IMR-90 (cell line): ENCODE measurements around the gene PRELID3B. TPM values are rescaled to one million over a fixed set of nuclear protein-coding genes. Genes with fewer than 3 reads are reported as not detected.
A peak's percentile ranks its signal among the peaks of the same experiment; 100 is the strongest.

Experiments used
- ATAC-seq: fragments of 200-7000 bp; cut with Tn5 transposase; 2 replicates; pipeline ENCODE4 v1.9.1; 2020; ENCODE audit warnings: low read depth, mild to moderate bottlenecking, moderate library complexity
- BruUV-seq: library from RNA; stranded (reverse); fragments of 400-500 nt; replicated peaks from 2 replicates; lab custom pipeline; 2021; lab: Mats Ljungman, UMichigan
- CTCF ChIA-PET: fragments of 300-600 bp; formaldehyde crosslinking; extraction: SDS; loops from one replicate; lab custom pipeline; 2021; ENCODE audit warnings: antibody characterized with exemption; lab: Yijun Ruan, JAX
- POLR2A ChIA-PET: fragments of 300-600 bp; sonication (Branson Sonifier 250); formaldehyde crosslinking; loops from one replicate; lab custom pipeline; 2022; ENCODE audit warnings: antibody characterized with exemption; ENCODE audit not compliant: unreplicated experiment; lab: Charles Lee
- DNase-seq: peaks from one replicate; pipeline ENCODE4 v3.0.0; 2013
- H2AFZ ChIP-seq: replicated peaks from 2 replicates; pipeline ENCODE3; 2013; ENCODE audit warnings: low read length, mild to moderate bottlenecking; ENCODE audit not compliant: poor library complexity
- H2AK5ac ChIP-seq: 2 replicates; pipeline ENCODE4 v1.6.1; 2013; ENCODE audit warnings: low read depth, low read length, inconsistent platforms
- H2AK9ac ChIP-seq: replicated peaks from 2 replicates; pipeline ENCODE3; 2013; ENCODE audit warnings: mild to moderate bottlenecking, low read depth, low read length, moderate library complexity; ENCODE audit not compliant: poor library complexity
- H2BK120ac ChIP-seq: 2 replicates; pipeline ENCODE4 v1.6.1; 2013; ENCODE audit warnings: low read depth, low read length, inconsistent platforms
- H2BK15ac ChIP-seq: 3 replicates; pipeline ENCODE4 v1.6.1; 2013; ENCODE audit warnings: low read depth, low read length, inconsistent platforms
- H2BK20ac ChIP-seq: 2 replicates; pipeline ENCODE4 v1.6.1; 2013; ENCODE audit warnings: low read depth, mild to moderate bottlenecking, inconsistent platforms, low read length, moderate library complexity
- H2BK5ac ChIP-seq: 2 replicates; pipeline ENCODE4 v1.6.1; 2013; ENCODE audit warnings: mild to moderate bottlenecking, low read depth, low read length, inconsistent platforms; ENCODE audit not compliant: poor library complexity, severe bottlenecking
- H3K14ac ChIP-seq: replicated peaks from 2 replicates; pipeline ENCODE4 v1.6.1; 2013; ENCODE audit warnings: low read depth, low read length, inconsistent platforms
- H3K18ac ChIP-seq: 2 replicates; pipeline ENCODE4 v1.6.1; 2013; ENCODE audit warnings: low read depth, low read length, control low read depth
- H3K23ac ChIP-seq: 2 replicates; pipeline ENCODE4 v1.6.1; 2013; ENCODE audit warnings: low read depth, low read length, inconsistent platforms
- H3K27ac ChIP-seq: 2 replicates; pipeline ENCODE4 v1.5.1; 2013; ENCODE audit warnings: mild to moderate bottlenecking, control low read depth, low read length; ENCODE audit not compliant: insufficient read depth
- H3K27me3 ChIP-seq: 2 replicates; pipeline ENCODE4 v1.6.1; 2013; ENCODE audit warnings: low read length; ENCODE audit not compliant: control insufficient read depth, insufficient read depth
- H3K36me3 ChIP-seq: 2 replicates; pipeline ENCODE4 v1.6.1; 2013; ENCODE audit warnings: low read length, mixed read lengths; ENCODE audit not compliant: control insufficient read depth, insufficient read depth
- H3K4ac ChIP-seq: 2 replicates; pipeline ENCODE4 v1.6.1; 2013; ENCODE audit warnings: low read depth, low read length, inconsistent platforms
- H3K4me1 ChIP-seq: 2 replicates; pipeline ENCODE4 v1.6.1; 2013; ENCODE audit warnings: low read length, mixed read lengths; ENCODE audit not compliant: control insufficient read depth, insufficient read depth
- H3K4me2 ChIP-seq: 2 replicates; pipeline ENCODE4 v1.6.1; 2013; ENCODE audit warnings: low read depth, mild to moderate bottlenecking, control low read depth, low read length, moderate library complexity
- H3K4me3 ChIP-seq: 2 replicates; pipeline ENCODE4 v1.5.1; 2013; ENCODE audit warnings: low read depth, mild to moderate bottlenecking, control low read depth, low read length, moderate library complexity; ENCODE audit not compliant: insufficient read depth
- H3K56ac ChIP-seq: 2 replicates; pipeline ENCODE4 v1.6.1; 2013; ENCODE audit warnings: low read length, inconsistent platforms; ENCODE audit not compliant: insufficient read depth; ENCODE audit errors: extremely low read depth
- H3K79me1 ChIP-seq, 2 experiments: 2 replicates each; pipeline ENCODE4 v1.6.1; 2013; ENCODE audit warnings: low read length in 2 of 2, inconsistent platforms in 1 of 2, low read depth in 1 of 2
- H3K9ac ChIP-seq: 2 replicates; pipeline ENCODE4 v1.6.1; 2013; ENCODE audit warnings: low read depth, low read length, control low read depth
- H3K9me1 ChIP-seq: 2 replicates; pipeline ENCODE4 v1.6.1; 2013; ENCODE audit warnings: low read length, inconsistent platforms; ENCODE audit not compliant: insufficient read depth
- H3K9me3 ChIP-seq: 2 replicates; pipeline ENCODE4 v1.6.1; 2013; ENCODE audit warnings: low read length; ENCODE audit not compliant: control insufficient read depth, insufficient read depth
- H4K20me1 ChIP-seq: 2 replicates; pipeline ENCODE4 v1.6.1; 2013; ENCODE audit warnings: low read length, inconsistent platforms; ENCODE audit not compliant: insufficient read depth
- H4K5ac ChIP-seq: 2 replicates; pipeline ENCODE4 v1.6.1; 2013; ENCODE audit warnings: mild to moderate bottlenecking, low read depth, low read length, control low read depth
- H4K8ac ChIP-seq, 2 experiments: 2 replicates each; pipeline ENCODE4 v1.6.1; 2013; ENCODE audit warnings: low read depth in 2 of 2, low read length in 2 of 2, control low read depth in 1 of 2, inconsistent platforms in 1 of 2
- H4K91ac ChIP-seq: 2 replicates; pipeline ENCODE4 v1.6.1; 2013; ENCODE audit warnings: low read depth, low read length, inconsistent platforms; ENCODE audit not compliant: insufficient read depth
- MXI1 ChIP-seq: IDR thresholded peaks from 2 replicates; pipeline ENCODE4 v1.6.1; 2012; ENCODE audit warnings: low read depth, mild to moderate bottlenecking, low read length, moderate library complexity, borderline replicate concordance
- RAD21 ChIP-seq: IDR thresholded peaks from 2 replicates; pipeline ENCODE4 v1.6.1; 2012; ENCODE audit warnings: low read length, improper control_type of control experiment
- RFX5 ChIP-seq: IDR thresholded peaks from 2 replicates; pipeline ENCODE4 v1.8.0; 2012; ENCODE audit warnings: low read depth, mild to moderate bottlenecking, low read length, moderate library complexity
- SMC3 ChIP-seq: fragments of 150-350 bp; IDR thresholded peaks from 2 replicates; pipeline ENCODE4 v1.6.1; 2016; ENCODE audit warnings: low read depth, mild to moderate bottlenecking, antibody characterized with exemption, low read length, moderate library complexity
- WGBS, 2 experiments: methylation state at CpG; one replicate each; pipeline versions ENCODE4 v1.1.5 to v1.1.7; 2013; ENCODE audit warnings: missing lambda C conversion rate in 2 of 2; ENCODE audit not compliant: insufficient read length in 1 of 2; ENCODE audit errors: extremely low coverage in 2 of 2; 5-methylcytosine and 5-hydroxymethylcytosine counted together
- dilution Hi-C: fragments of 300-500 bp; cut with HindIII; formaldehyde crosslinking; loops from one replicate; pipeline ENCODE4 v1.14.3; 2018; ENCODE audit warnings: low sequenced_read_pairs; ENCODE audit not compliant: unreplicated experiment
- in situ Hi-C: fragments of 300-500 bp; cut with MboI; formaldehyde crosslinking; loops from 3 replicates; pipeline ENCODE4 v1.14.3; 2019; ENCODE audit warnings: low sequenced_read_pairs, inconsistent platforms, mixed read lengths
- intact Hi-C: fragments of 100-400 bp; cut with micrococcal nuclease; formaldehyde crosslinking; loops from 2 replicates; pipeline ENCODE4 v1.10.0; 2022
- polyA plus RNA-seq, 3 experiments: library from polyadenylated mRNA; depleted of rRNA; stranded (reverse); fragments of >200 nt; gene quantifications; 2 replicates each; pipeline ENCODE4 v1.2.3, GENCODE V29; 2012; ENCODE audit warnings: low replicate concordance in 1 of 3
- total RNA-seq: library from RNA; depleted of rRNA; stranded (reverse); fragments of >200 nt; gene quantifications from 2 replicates; pipeline ENCODE4 v1.2.3, GENCODE V29; 2012
- TF ChIP-seq, protein P1 (sequence below): conservative IDR thresholded peaks from 2 replicates; pipeline ENCODE4 v1.5.1; 2012; ENCODE audit warnings: mild to moderate bottlenecking, low read depth, low read length, improper control_type of control experiment

PRELID3B gene
- total and polyA plus RNA-seq, 2 of the 4 experiments (the other 2 are of a cell fraction) = 24.8 to 41.9 TPM

DNA sequence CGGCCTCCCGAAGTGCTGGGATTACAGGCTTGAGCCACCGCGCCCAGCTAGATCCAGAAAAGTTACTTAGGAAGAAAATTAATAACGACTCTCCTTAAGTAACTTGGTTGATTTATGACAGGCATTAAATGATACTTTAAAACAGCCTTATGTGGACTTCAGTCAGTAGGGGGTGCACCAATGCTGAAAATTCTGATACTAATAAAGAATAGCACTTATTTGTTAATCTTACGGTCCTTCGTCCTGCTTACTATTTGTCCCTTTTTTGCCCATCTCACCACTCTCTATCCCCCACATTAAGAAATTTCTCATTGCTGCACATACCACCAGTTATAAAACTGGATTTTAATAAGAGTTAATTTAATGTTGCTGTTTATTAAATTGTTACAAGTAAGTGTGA, 12.7 kb upstream of the PRELID3B start:
- DNase-seq (peak; percentile 37), ATAC-seq (peak; percentile 60)

More for the DNA sequence above, 12.7 kb upstream of the PRELID3B start:
- H3K14ac ChIP-seq = no peak overlapping the region
- no peak overlapping the region for H3K4ac ChIP-seq
- TF ChIP-seq SMC3 (peak; percentile 59), RFX5 (no peak), RAD21 (peak; percentile 54), MXI1 (no peak)
- TF ChIP-seq, protein P1, sequence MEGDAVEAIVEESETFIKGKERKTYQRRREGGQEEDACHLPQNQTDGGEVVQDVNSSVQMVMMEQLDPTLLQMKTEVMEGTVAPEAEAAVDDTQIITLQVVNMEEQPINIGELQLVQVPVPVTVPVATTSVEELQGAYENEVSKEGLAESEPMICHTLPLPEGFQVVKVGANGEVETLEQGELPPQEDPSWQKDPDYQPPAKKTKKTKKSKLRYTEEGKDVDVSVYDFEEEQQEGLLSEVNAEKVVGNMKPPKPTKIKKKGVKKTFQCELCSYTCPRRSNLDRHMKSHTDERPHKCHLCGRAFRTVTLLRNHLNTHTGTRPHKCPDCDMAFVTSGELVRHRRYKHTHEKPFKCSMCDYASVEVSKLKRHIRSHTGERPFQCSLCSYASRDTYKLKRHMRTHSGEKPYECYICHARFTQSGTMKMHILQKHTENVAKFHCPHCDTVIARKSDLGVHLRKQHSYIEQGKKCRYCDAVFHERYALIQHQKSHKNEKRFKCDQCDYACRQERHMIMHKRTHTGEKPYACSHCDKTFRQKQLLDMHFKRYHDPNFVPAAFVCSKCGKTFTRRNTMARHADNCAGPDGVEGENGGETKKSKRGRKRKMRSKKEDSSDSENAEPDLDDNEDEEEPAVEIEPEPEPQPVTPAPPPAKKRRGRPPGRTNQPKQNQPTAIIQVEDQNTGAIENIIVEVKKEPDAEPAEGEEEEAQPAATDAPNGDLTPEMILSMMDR = peak; percentile 52
- WGBS, 2 experiments = no CpG with 5 or more reads among the region's 7 CpGs
- no peak overlapping the region for H2BK15ac ChIP-seq
- no TSS peak for BruUV-seq
- H2BK5ac ChIP-seq = no peak overlapping the region
- H3K27me3 ChIP-seq = peaks cover 19% of the 10 kb centered on the region
- no peak overlapping the region for H2BK120ac ChIP-seq
- no peaks in the 10 kb centered on the region for H3K36me3 ChIP-seq
- H4K91ac ChIP-seq = no peak overlapping the region
- H3K18ac ChIP-seq = no peak overlapping the region
- H4K8ac ChIP-seq = no peak overlapping the region
- H4K20me1 ChIP-seq = no peaks in the 10 kb centered on the region
- intact Hi-C loops = loop anchor here (1.0 to 5.0 kb wide), 2 partner anchors 167 to 442 kb away; no protein-coding TSS in a partner anchor
- no peak overlapping the region for H3K27ac ChIP-seq
- no peak overlapping the region for H3K4me3 ChIP-seq
- H2AK9ac ChIP-seq = no peak overlapping the region
- H2BK20ac ChIP-seq = no peak overlapping the region
- no peak overlapping the region for H3K9ac ChIP-seq
- no peak overlapping the region for H3K56ac ChIP-seq
- H3K9me1 ChIP-seq = no peaks in the 10 kb centered on the region
- no peak overlapping the region for H3K23ac ChIP-seq
- no peaks in the 10 kb centered on the region for H3K9me3 ChIP-seq
- in situ Hi-C loops = no loop called here
- no peak overlapping the region for H3K4me2 ChIP-seq
- dilution Hi-C loops = no loop called here
- H4K5ac ChIP-seq = no peak overlapping the region
- CTCF ChIA-PET = no interaction called here
- H2AFZ ChIP-seq = no peak overlapping the region
- no peak overlapping the region for H2AK5ac ChIP-seq
- H3K4me1 ChIP-seq = no peaks in the 10 kb centered on the region
- POLR2A ChIA-PET = no interaction called here
- H3K79me1 ChIP-seq = no peaks in the 10 kb centered on the region
